Endothelial cell (in vitro differentiated cells): Measurements from ENCODE around the gene ISOC1. TPM values are rescaled to one million over a fixed set of nuclear protein-coding genes. Genes with fewer than 3 reads are reported as not detected.

Experiments
- DNase-seq: peaks from one replicate; pipeline ENCODE4 v3.0.0; 2021; ENCODE audit warnings: low spot score
- H3K27ac Mint-ChIP-seq: one replicate; pipeline ENCODE4 v1.8.0; 2021; ENCODE audit warnings: mixed read lengths, inconsistent platforms; ENCODE audit not compliant: unreplicated experiment
- H3K27me3 Mint-ChIP-seq: one replicate; pipeline ENCODE4 v1.8.0; 2021; ENCODE audit warnings: mild to moderate bottlenecking, moderate library complexity, mixed read lengths, inconsistent platforms; ENCODE audit not compliant: unreplicated experiment
- H3K36me3 Mint-ChIP-seq: one replicate; pipeline ENCODE4 v1.8.0; 2021; ENCODE audit warnings: mild to moderate bottlenecking, low read depth, mixed read lengths, inconsistent platforms; ENCODE audit not compliant: unreplicated experiment
- H3K4me1 Mint-ChIP-seq: one replicate; pipeline ENCODE4 v1.8.0; 2021; ENCODE audit warnings: mild to moderate bottlenecking, mixed read lengths, inconsistent platforms; ENCODE audit not compliant: unreplicated experiment
- H3K4me3 Mint-ChIP-seq: one replicate; pipeline ENCODE4 v1.8.0; 2021; ENCODE audit warnings: mild to moderate bottlenecking, mixed read lengths, inconsistent platforms; ENCODE audit not compliant: unreplicated experiment
- H3K9me3 Mint-ChIP-seq: one replicate; pipeline ENCODE4 v1.8.0; 2021; ENCODE audit warnings: mixed read lengths, inconsistent platforms; ENCODE audit not compliant: unreplicated experiment
- CTCF ChIP-seq: fragments of 200-600 bp; sonication (generic); IDR thresholded peaks from one replicate; pipeline ENCODE4 v1.5.0; 2021; ENCODE audit warnings: antibody characterized with exemption; ENCODE audit not compliant: unreplicated experiment
- total RNA-seq: library from RNA; stranded (reverse); fragmentation: NEBNext Ultra II Directional; extraction: Animal tissue kit (Norgen Biotek cat#: 25700); gene quantifications from one replicate; pipeline ENCODE4 v1.2.1, GENCODE V29; 2021; ENCODE audit not compliant: unreplicated experiment

ISOC1 gene
- total RNA-seq, 1 donor from 2014 or later, result 32.4 TPM

- DNase-seq, result no peak
- no peak overlapping the region for H3K4me3 Mint-ChIP-seq
These were observed 12.1 kb upstream of the ISOC1 start for GRCh38 chr5:129082225-129083136.

DNA sequence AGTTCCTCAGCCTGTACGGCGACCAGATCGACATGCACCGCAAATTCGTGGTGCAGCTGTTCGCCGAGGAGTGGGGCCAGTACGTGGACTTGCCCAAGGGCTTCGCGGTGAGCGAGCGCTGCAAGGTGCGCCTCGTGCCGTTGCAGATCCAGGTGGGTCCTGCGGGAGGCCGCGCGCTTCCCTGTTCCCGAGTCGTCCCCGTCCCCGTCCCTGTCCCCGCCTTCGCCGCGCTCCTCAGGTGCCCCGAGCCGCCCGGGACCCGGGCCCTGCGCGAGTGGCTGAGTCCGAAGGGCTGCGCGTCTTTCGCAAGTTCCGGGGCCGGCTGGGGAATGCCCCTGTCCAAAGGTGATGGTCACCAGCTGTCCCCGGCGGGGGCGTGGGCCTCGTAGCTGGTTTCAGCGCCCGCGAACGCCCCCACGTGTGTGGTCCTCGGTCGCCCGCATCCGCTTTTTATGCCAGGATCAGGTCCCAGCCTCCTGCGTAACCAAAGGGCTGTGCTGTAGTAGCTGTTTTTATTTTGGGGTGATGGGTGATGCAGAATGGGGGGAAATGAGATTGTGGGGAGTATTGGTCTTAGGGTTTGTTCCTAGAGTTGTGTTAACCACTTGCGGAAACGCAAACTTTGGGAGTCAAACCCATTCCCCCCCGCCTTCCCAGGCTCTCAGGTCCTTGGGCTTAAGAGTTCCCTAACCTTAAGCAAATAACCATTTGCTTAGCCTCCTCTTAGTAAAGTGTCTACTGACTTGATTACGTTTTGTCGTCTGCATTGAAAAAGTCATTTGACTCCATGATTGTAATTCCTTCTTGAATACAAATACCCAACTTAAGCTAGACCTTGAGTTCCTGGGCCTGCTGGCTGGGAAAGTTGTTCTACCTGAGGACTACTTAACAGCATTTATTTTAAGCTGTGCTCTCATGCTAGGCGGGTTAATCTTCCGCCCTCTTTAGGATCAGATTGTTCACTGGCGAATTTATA lies 663 bp downstream of the ISOC1 start:
- Mint-ChIP-seq H3K36me3 (no peaks in the 10 kb centered on the region), H3K9me3 (no peaks in the 10 kb centered on the region), H3K27me3 (peaks cover 6% of the 10 kb centered on the region), H3K27ac (peak overlapping the region; percentile 83), H3K4me1 (peaks cover 38% of the 10 kb centered on the region), H3K4me3 (peak overlapping the region; percentile 97)
- peak; percentile 2 for TF ChIP-seq CTCF
- DNase-seq, result peak; percentile 64

More at GRCh38 chr5:129082225-129083136, 12.1 kb upstream of the ISOC1 start:
- no peaks in the 10 kb centered on the region for H3K27me3 Mint-ChIP-seq
- H3K4me1 Mint-ChIP-seq, result no peaks in the 10 kb centered on the region
- no peak for TF ChIP-seq CTCF
- H3K27ac Mint-ChIP-seq, result no peak overlapping the region
- H3K36me3 Mint-ChIP-seq, result no peaks in the 10 kb centered on the region
- H3K9me3 Mint-ChIP-seq, result no peaks in the 10 kb centered on the region

- no peak for DNase-seq
- no peaks in the 10 kb centered on the region for H3K36me3 Mint-ChIP-seq
- H3K4me1 Mint-ChIP-seq, result peaks cover 38% of the 10 kb centered on the region
- peaks cover 6% of the 10 kb centered on the region for H3K27me3 Mint-ChIP-seq
- peak; percentile 19 for TF ChIP-seq CTCF
- H3K27ac Mint-ChIP-seq, result no peak overlapping the region
- no peaks in the 10 kb centered on the region for H3K9me3 Mint-ChIP-seq
- peak overlapping the region; percentile 10 for H3K4me3 Mint-ChIP-seq
These were observed 1.9 kb downstream of the ISOC1 start for GRCh38 chr5:129096382-129096991.

GRCh38 chr5:129097498-129098296 lies 3.1 kb downstream of the ISOC1 start:
- peaks cover 4% of the 10 kb centered on the region for H3K36me3 Mint-ChIP-seq
- DNase-seq, result no peak
- no peak overlapping the region for H3K4me3 Mint-ChIP-seq
- H3K27me3 Mint-ChIP-seq, result peaks cover 5% of the 10 kb centered on the region
- H3K4me1 Mint-ChIP-seq, result peaks cover 48% of the 10 kb centered on the region
- no peak for TF ChIP-seq CTCF
- H3K27ac Mint-ChIP-seq, result peak overlapping the region; percentile 89
- no peaks in the 10 kb centered on the region for H3K9me3 Mint-ChIP-seq
